T-cell (primary cell): Measurements from ENCODE around the gene ZNF587B. TPM values are rescaled to one million over a fixed set of nuclear protein-coding genes. Genes with fewer than 3 reads are reported as not detected.
"Not testable (repeated sequence)": the region's sequence is repeated elsewhere in the genome, so short reads cannot be mapped to it uniquely, and the experiment has no call there.

Source experiments
- ATAC-seq, 4 experiments: fragments of 200-7000 bp in 3 of 4; fragments of 150-1000 bp in 1 of 4; cut with Tn5 transposase; replicated peaks in 1 of 4; 1 replicate in 3 of 4; 2 replicates in 1 of 4; pipeline ENCODE4 v1.10.0; 2021; ENCODE audit warnings: moderate library complexity in 3 of 4, mild to moderate bottlenecking in 2 of 4, moderate number of reproducible peaks in 1 of 4
- CTCF ChIA-PET, 2 donors: fragments of 300-600 bp; sonication (Branson Sonifier 250); formaldehyde crosslinking; loops; one replicate each; lab custom pipeline; 2022; ENCODE audit warnings: antibody characterized with exemption in 2 of 2; lab: Charles Lee
- POLR2A ChIA-PET, 2 donors: fragments of 300-600 bp; sonication (Branson Sonifier 250); formaldehyde crosslinking; loops; one replicate each; lab custom pipeline; 2022; ENCODE audit warnings: antibody characterized with exemption in 2 of 2; lab: Charles Lee
- DNase-seq, 35 experiments: peaks; one replicate each; pipeline versions ENCODE4 v3.0.0 to v3.0.0-alpha.2; 2013 to 2023
- H3K27ac ChIP-seq: one replicate; pipeline ENCODE4 v1.5.1; 2013; ENCODE audit warnings: low read length
- H3K27me3 ChIP-seq, 2 experiments: replicated peaks in 1 of 2; 1 replicate in 1 of 2; 2 replicates in 1 of 2; pipeline versions ENCODE4 v1.6.1 to v1.7.0; 2013; ENCODE audit warnings: low read length in 1 of 2, mixed read lengths in 1 of 2; ENCODE audit not compliant: control insufficient read depth in 2 of 2, insufficient read depth in 2 of 2; ENCODE audit errors: extremely low read depth in 1 of 2
- H3K36me3 ChIP-seq, 2 donors: 1 replicate in 1 of 2; 2 replicates in 1 of 2; pipeline versions ENCODE4 v1.6.1 to v1.7.0; 2013; ENCODE audit warnings: low read length in 1 of 2; ENCODE audit not compliant: control insufficient read depth in 2 of 2, insufficient read depth in 1 of 2; ENCODE audit errors: extremely low read depth in 1 of 2
- H3K4me1 ChIP-seq, 2 experiments: 1 replicate in 1 of 2; 2 replicates in 1 of 2; pipeline versions ENCODE4 v1.6.1 to v1.7.0; 2013; ENCODE audit warnings: low read length in 2 of 2, mixed read lengths in 1 of 2; ENCODE audit not compliant: insufficient read depth in 2 of 2, control insufficient read depth in 1 of 2; ENCODE audit errors: extremely low read depth in 1 of 2
- H3K4me3 ChIP-seq, 2 donors: 1 replicate in 1 of 2; 2 replicates in 1 of 2; pipeline versions ENCODE4 v1.5.1 to v1.7.0; 2013; ENCODE audit warnings: mild to moderate bottlenecking in 2 of 2, low read length in 1 of 2, moderate library complexity in 1 of 2; ENCODE audit not compliant: control insufficient read depth in 1 of 2; ENCODE audit errors: extremely low read depth in 1 of 2
- H3K9me3 ChIP-seq: 2 replicates; pipeline ENCODE4 v1.7.0; 2013
- H3K27ac Mint-ChIP-seq, 2 donors: one replicate each; pipeline ENCODE4 v1.8.0; 2020 to 2021; ENCODE audit warnings: mild to moderate bottlenecking in 2 of 2, mixed read lengths in 2 of 2
- H3K27me3 Mint-ChIP-seq, 2 donors: one replicate each; pipeline ENCODE4 v1.8.0; 2021 to 2022; ENCODE audit warnings: mixed read lengths in 2 of 2
- H3K36me3 Mint-ChIP-seq: one replicate; pipeline ENCODE4 v1.8.0; 2021; ENCODE audit warnings: mixed read lengths
- H3K4me1 Mint-ChIP-seq, 3 donors: one replicate each; pipeline ENCODE4 v1.8.0; 2020 to 2022; ENCODE audit warnings: mixed read lengths in 3 of 3, mild to moderate bottlenecking in 1 of 3
- H3K4me3 Mint-ChIP-seq, 3 donors: one replicate each; pipeline ENCODE4 v1.8.0; 2020 to 2022; ENCODE audit warnings: mild to moderate bottlenecking in 3 of 3, mixed read lengths in 3 of 3, moderate library complexity in 3 of 3
- H3K9me3 Mint-ChIP-seq, 3 donors: one replicate each; pipeline ENCODE4 v1.8.0; 2020 to 2022; ENCODE audit warnings: mixed read lengths in 3 of 3
- WGBS: methylation state at CpG from one replicate; pipeline ENCODE4 v1.1.5; 2013; ENCODE audit warnings: missing lambda C conversion rate; ENCODE audit not compliant: insufficient coverage; 5-methylcytosine and 5-hydroxymethylcytosine counted together
- total RNA-seq, 35 experiments: library from RNA in 6 of 35; stranded (reverse) in 6 of 35; fragments of 120-200 nt in 1 of 35; gene quantifications; one replicate each; pipeline versions ENCODE4 v1.2.1 to v1.2.4 and lab custom pipeline; 2013 to 2026

Gene ZNF587B
- total RNA-seq, 5 donors from 2014 or later (not counting 1 experiment from before 2014, with no cell fraction given) = 16.5 to 27.7 (median 22.8) TPM

- WGBS = 100% methylated on average over 1 of the region's 3 CpGs
Measured at GRCh38 chr19:57821501-57821900, 8.6 kb upstream of the ZNF587B start.

DNA sequence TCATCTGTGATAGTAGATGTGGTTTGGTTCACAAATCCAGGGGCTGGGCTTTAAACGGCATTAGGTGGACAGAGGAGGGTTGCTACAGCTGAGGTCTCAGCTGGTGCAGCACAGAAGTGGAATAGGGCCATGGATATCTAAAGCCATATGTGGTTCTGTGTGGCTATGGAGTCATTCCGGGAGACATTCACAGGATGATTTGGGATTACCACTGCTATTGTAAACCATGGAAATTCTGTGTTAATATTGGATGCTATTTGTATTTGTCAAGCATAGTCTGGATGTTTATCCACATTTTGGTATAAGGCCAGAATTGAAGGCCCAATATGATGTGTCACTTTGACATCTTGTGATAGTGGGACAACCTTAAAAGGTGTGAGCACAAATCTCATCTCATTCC is 6.9 kb upstream of the ZNF587B start:
- peaks cover 64 to 67% (median 65%) of the 10 kb centered on the region in 3 donors for H3K4me1 Mint-ChIP-seq
- H3K9me3 ChIP-seq, H3K27me3 ChIP-seq, H3K36me3 ChIP-seq, H3K4me3 ChIP-seq, ATAC-seq, H3K27ac ChIP-seq, H3K4me3 Mint-ChIP-seq, H3K9me3 Mint-ChIP-seq, DNase-seq, H3K27me3 Mint-ChIP-seq, POLR2A ChIA-PET: not testable (repeated sequence)
- H3K36me3 Mint-ChIP-seq = peaks cover 34% of the 10 kb centered on the region
- H3K27ac Mint-ChIP-seq = peak overlapping the region in 1 of 2 donors; percentile 21
- no CpG with 5 or more reads among the region's 2 CpGs for WGBS
- CTCF ChIA-PET = interaction anchor here in 1 of 2 donors (0.5 kb wide), 1 partner anchor 263 kb away, joined by 3 read pairs; no protein-coding TSS in a partner anchor
- H3K4me1 ChIP-seq = peaks cover 7 to 24% of the 10 kb centered on the region in 2 experiments

More at GRCh38 chr19:57821501-57821900, 8.6 kb upstream of the ZNF587B start:
- H3K4me3 Mint-ChIP-seq = peak overlapping the region in 2 of 3 donors; percentile 96 to 98
- not testable (repeated sequence) for H3K4me3 ChIP-seq, H3K27ac Mint-ChIP-seq, H3K27me3 Mint-ChIP-seq, H3K9me3 Mint-ChIP-seq, H3K36me3 ChIP-seq, H3K27me3 ChIP-seq, H3K27ac ChIP-seq, H3K9me3 ChIP-seq, ATAC-seq, DNase-seq
- ChIA-PET CTCF (interaction anchor here in 1 of 2 donors (0.8 kb wide), 1 partner anchor 12 kb away, joined by 3 read pairs; no protein-coding TSS in a partner anchor), POLR2A (interaction anchor here (0.6 kb wide), 2 partner anchors 77 to 214 kb away, joined by 3 to 5 read pairs; no protein-coding TSS in a partner anchor)
- H3K4me1 ChIP-seq = peaks cover 7 to 24% of the 10 kb centered on the region in 2 experiments
- H3K4me1 Mint-ChIP-seq = peaks cover 56 to 59% (median 58%) of the 10 kb centered on the region in 3 donors
- H3K36me3 Mint-ChIP-seq = peaks cover 26% of the 10 kb centered on the region

DNA sequence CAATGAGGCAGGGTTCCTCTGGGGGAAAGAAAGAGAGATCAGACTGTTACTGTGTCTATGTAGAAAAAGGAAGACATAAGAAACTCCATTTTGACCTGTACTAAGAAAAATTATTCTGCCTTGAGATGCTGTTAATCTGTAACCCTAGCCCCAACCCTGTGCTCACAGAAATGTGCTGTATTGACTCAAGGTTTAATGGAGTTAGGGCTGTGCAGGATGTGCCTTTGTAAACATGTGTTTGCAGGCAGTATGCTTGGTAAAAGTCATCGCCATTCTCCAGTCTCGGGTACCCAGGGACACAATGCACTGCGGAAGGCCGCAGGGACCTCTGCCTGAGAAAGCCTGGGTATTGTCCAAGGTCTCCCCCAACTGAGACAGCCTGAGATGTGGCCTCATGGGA is 6.5 kb upstream of the ZNF587B start:
- DNase-seq, H3K27me3 Mint-ChIP-seq, H3K9me3 ChIP-seq, H3K27me3 ChIP-seq, H3K4me3 Mint-ChIP-seq, H3K4me3 ChIP-seq, POLR2A ChIA-PET, H3K27ac Mint-ChIP-seq, H3K36me3 ChIP-seq, H3K9me3 Mint-ChIP-seq, ATAC-seq, CTCF ChIA-PET, H3K27ac ChIP-seq: not testable (repeated sequence)
- Mint-ChIP-seq H3K4me1 (peaks cover 60 to 64% (median 62%) of the 10 kb centered on the region in 3 donors), H3K36me3 (peaks cover 34% of the 10 kb centered on the region)
- peaks cover 7 to 22% of the 10 kb centered on the region in 2 experiments for H3K4me1 ChIP-seq
- 95% methylated on average over 3 of the region's 4 CpGs for WGBS

DNA sequence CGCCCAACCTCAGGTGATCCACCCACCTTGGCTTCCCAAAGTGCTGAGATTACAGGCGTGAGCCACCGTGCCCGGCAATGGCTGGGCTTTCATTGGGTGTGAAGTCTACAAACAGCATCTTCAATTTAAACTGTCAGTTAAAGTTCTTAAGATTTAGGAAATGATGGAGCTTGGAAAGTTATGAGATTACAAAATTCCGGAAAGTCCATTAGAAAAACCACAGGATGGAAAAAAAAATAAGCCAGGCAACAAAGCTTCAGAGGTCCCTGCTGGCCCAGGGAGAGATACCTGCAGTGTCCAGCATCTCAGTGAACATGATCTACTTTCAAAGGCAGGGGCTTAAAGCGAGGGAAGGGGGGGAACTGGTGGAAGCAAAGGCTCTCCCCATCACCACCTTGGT is 4.6 kb upstream of the ZNF587B start:
- Mint-ChIP-seq H3K4me1 (peaks cover 61 to 65% (median 63%) of the 10 kb centered on the region in 3 donors), H3K27me3 (no peaks in the 10 kb centered on the region), H3K9me3 (no peaks in the 10 kb centered on the region), H3K27ac (no peak overlapping the region), H3K36me3 (peaks cover 46% of the 10 kb centered on the region), H3K4me3 (no peak overlapping the region)
- Histone ChIP-seq H3K27ac (no peak overlapping the region), H3K27me3 (no peaks in the 10 kb centered on the region), H3K4me3 (no peak overlapping the region), H3K4me1 (peaks cover 3 to 12% of the 10 kb centered on the region in 2 experiments), H3K36me3 (peaks cover 7 to 8% of the 10 kb centered on the region in 2 donors), H3K9me3 (no peaks in the 10 kb centered on the region)
- no peak for DNase-seq
- CTCF ChIA-PET = no interaction called here
- no peak for ATAC-seq
- no CpG with 5 or more reads among the region's 6 CpGs for WGBS
- POLR2A ChIA-PET = interaction anchor here in 1 of 2 donors (0.7 kb wide), 1 partner anchor 79 kb away, joined by 12 read pairs; no protein-coding TSS in a partner anchor

GRCh38 chr19:57829316-57829715 is 783 bp upstream of the ZNF587B start:
- WGBS = no CpG with 5 or more reads among the region's 5 CpGs
- H3K4me3 Mint-ChIP-seq = no peak overlapping the region
- H3K4me1 ChIP-seq = peaks cover 0 to 4% of the 10 kb centered on the region in 2 experiments
- H3K27me3 ChIP-seq = no peaks in the 10 kb centered on the region
- H3K36me3 Mint-ChIP-seq = peaks cover 37% of the 10 kb centered on the region
- ATAC-seq = no peak
- peaks cover 34 to 38% (median 36%) of the 10 kb centered on the region in 3 donors for H3K4me1 Mint-ChIP-seq
- no peaks in the 10 kb centered on the region for H3K9me3 ChIP-seq
- H3K27ac Mint-ChIP-seq = no peak overlapping the region
- ChIA-PET CTCF (no interaction called here), POLR2A (no interaction called here)
- no peak for DNase-seq
- no peak overlapping the region for H3K4me3 ChIP-seq
- H3K27ac ChIP-seq = no peak overlapping the region
- H3K36me3 ChIP-seq = peaks cover 4 to 8% of the 10 kb centered on the region in 2 donors
- H3K9me3 Mint-ChIP-seq = no peaks in the 10 kb centered on the region
- no peaks in the 10 kb centered on the region for H3K27me3 Mint-ChIP-seq

- H3K4me3 Mint-ChIP-seq, H3K27ac ChIP-seq, H3K9me3 Mint-ChIP-seq, H3K4me3 ChIP-seq, H3K9me3 ChIP-seq, H3K27ac Mint-ChIP-seq, ATAC-seq, H3K4me1 ChIP-seq, CTCF ChIA-PET, DNase-seq, H3K27me3 ChIP-seq, H3K27me3 Mint-ChIP-seq, H3K36me3 ChIP-seq: not testable (repeated sequence)
- Mint-ChIP-seq H3K4me1 (peaks cover 8 to 23% (median 18%) of the 10 kb centered on the region in 3 donors), H3K36me3 (peaks cover 36% of the 10 kb centered on the region)
- WGBS = no CpG with 5 or more reads among the region's 5 CpGs
- POLR2A ChIA-PET = interaction anchor here in 1 of 2 donors (0.6 kb wide), 1 partner anchor 260 kb away, joined by 3 read pairs; no protein-coding TSS in a partner anchor
Measured at GRCh38 chr19:57836991-57837390, 6.9 kb downstream of the ZNF587B start.
